Measurements from ENCODE around the gene NVL. TPM values are rescaled to one million over a fixed set of nuclear protein-coding genes. Genes with fewer than 3 reads are reported as not detected.

NVL gene
- polyA plus RNA-seq, 2 of the 4 experiments (the other 2 are of a cell fraction) = 22.3 to 28.6 TPM

DNA sequence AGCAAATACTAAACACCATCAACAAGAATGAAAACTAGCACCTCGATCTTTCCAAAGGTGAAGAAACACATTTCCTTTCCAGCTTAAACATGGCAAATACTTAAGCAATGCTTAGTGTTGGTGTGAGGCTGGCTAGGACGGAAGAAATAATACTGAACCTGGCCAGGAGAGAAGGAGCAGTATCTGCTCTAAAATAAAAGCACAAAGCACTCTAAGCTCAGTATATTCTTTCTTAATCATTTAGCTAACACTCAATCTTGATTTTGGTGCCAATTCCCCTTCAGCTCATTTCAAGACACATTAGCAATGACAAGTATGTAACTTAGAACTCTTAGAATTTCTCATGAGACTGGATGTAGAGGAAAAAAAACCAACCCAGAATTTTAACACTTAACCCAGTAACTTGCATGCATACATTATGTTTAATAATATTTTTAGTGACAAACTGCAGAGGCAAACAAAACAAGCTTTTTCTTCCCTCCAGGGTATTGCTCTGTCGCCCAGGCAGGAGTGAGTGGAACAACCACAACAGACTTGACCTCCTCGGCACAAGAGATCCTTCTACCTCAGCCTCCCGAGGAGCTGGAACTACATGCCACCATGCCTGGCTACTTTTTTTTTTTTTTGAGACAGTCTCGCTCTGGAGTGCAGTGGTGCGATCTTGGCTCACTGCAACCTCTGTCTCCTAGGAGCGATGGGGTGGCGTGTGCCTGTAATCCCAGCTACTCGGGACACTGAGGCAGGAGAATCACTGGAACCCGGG is 92.7 kb downstream of the NVL start:
- H3K27ac ChIP-seq = no peak overlapping the region
- H3K4me3 ChIP-seq = no peak overlapping the region
- WGBS (ENCODE audit: missing lambda C conversion rate) = 90% methylated on average over 11 of the region's 11 CpGs
- no peak overlapping the region for H3K4me2 ChIP-seq
- POLR2A ChIA-PET = no interaction called here
- TF ChIP-seq, protein P1, sequence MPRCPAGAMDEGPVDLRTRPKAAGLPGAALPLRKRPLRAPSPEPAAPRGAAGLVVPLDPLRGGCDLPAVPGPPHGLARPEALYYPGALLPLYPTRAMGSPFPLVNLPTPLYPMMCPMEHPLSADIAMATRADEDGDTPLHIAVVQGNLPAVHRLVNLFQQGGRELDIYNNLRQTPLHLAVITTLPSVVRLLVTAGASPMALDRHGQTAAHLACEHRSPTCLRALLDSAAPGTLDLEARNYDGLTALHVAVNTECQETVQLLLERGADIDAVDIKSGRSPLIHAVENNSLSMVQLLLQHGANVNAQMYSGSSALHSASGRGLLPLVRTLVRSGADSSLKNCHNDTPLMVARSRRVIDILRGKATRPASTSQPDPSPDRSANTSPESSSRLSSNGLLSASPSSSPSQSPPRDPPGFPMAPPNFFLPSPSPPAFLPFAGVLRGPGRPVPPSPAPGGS (IDR thresholded peaks at IDR 0.05) = no peak
- TF ChIP-seq HOXB13 (CRISPR knock-in tag; IDR thresholded peaks at IDR 0.05; ENCODE audit: low read depth) (no peak), RFX5 (IDR thresholded peaks at IDR 0.05) (no peak), TP53 (CRISPR knock-in tag; IDR thresholded peaks at IDR 0.05) (no peak), CTCF (IDR thresholded peaks at IDR 0.05) (no peak), HOXA7 (CRISPR knock-in tag; IDR thresholded peaks at IDR 0.05) (no peak), TFCP2L1 (CRISPR knock-in tag; IDR thresholded peaks at IDR 0.05) (no peak), ZSCAN20 (CRISPR knock-in tag; IDR thresholded peaks at IDR 0.05) (no peak), JUNB (IDR thresholded peaks at IDR 0.05) (no peak), FOSL2 (IDR thresholded peaks at IDR 0.05) (no peak), FOSL2 (CRISPR knock-in tag; IDR thresholded peaks at IDR 0.05) (no peak), ESRRA (IDR thresholded peaks at IDR 0.05; ENCODE audit: borderline replicate concordance, low read length) (no peak)
- ATAC-seq = no peak
- no peak for FAIRE-seq
- no peak for DNase-seq (ENCODE audit: low read depth in 1 of 2, low spot score in 1 of 2)
- no peaks in the 10 kb centered on the region for H3K4me1 ChIP-seq
- CTCF ChIA-PET = interaction anchor here (0.6 to 1.1 kb wide), 6 partner anchors 13 to 488 kb away, joined by 3 to 4 read pairs (median 3); no protein-coding TSS in a partner anchor
- H3K9me3 ChIP-seq = no peaks in the 10 kb centered on the region

GRCh38 chr1:224235813-224236493 is 94.0 kb downstream of the NVL start:
- H3K27ac ChIP-seq = no peak overlapping the region
- H3K4me1 ChIP-seq = no peaks in the 10 kb centered on the region
- H3K4me2 ChIP-seq = no peak overlapping the region
- ATAC-seq (no peak), FAIRE-seq (no peak), DNase-seq (ENCODE audit: low read depth in 1 of 2, low spot score in 1 of 2) (no peak)
- TF ChIP-seq CHD2 (IDR thresholded peaks at IDR 0.05; ENCODE audit: low read length, partially characterized antibody) (no peak), TFCP2L1 (CRISPR knock-in tag; IDR thresholded peaks at IDR 0.05) (no peak), POLR2A (IDR thresholded peaks at IDR 0.05; ENCODE audit: low read length) (no peak), ZNF302 (CRISPR knock-in tag; IDR thresholded peaks at IDR 0.05) (no peak), NFE2L2 (conservative IDR thresholded peaks at IDR 0.05; ENCODE audit: low read length) (no peak), SMC3 (IDR thresholded peaks at IDR 0.05) (no peak), EP300 (IDR thresholded peaks at IDR 0.05) (no peak), RNF2 (IDR thresholded peaks at IDR 0.05; ENCODE audit: borderline replicate concordance, low read depth) (no peak), E2F6 (IDR thresholded peaks at IDR 0.05; ENCODE audit: borderline replicate concordance, low read depth) (no peak), CHD4 (IDR thresholded peaks at IDR 0.05; ENCODE audit: borderline replicate concordance) (no peak), HOXB13 (CRISPR knock-in tag; IDR thresholded peaks at IDR 0.05; ENCODE audit: low read depth) (no peak), MAFK (IDR thresholded peaks at IDR 0.05; ENCODE audit: partially characterized antibody) (no peak), ZSCAN20 (CRISPR knock-in tag; IDR thresholded peaks at IDR 0.05) (no peak), TP53 (CRISPR knock-in tag; IDR thresholded peaks at IDR 0.05) (no peak), EHF (CRISPR knock-in tag; IDR thresholded peaks at IDR 0.05) (no peak), POLR2AphosphoS2 (conservative IDR thresholded peaks at IDR 0.05; ENCODE audit: low read length) (no peak), RAD21 (conservative IDR thresholded peaks at IDR 0.05 in 1 of 2, IDR thresholded peaks at IDR 0.05 in 1 of 2) (no peak)
- 98% methylated on average over 2 of the region's 2 CpGs for WGBS (ENCODE audit: missing lambda C conversion rate)
- no peaks in the 10 kb centered on the region for H3K9me3 ChIP-seq
- POLR2A ChIA-PET = no interaction called here
- H3K4me3 ChIP-seq = no peak overlapping the region
- CTCF ChIA-PET = interaction anchor here (1.0 to 1.1 kb wide), 2 partner anchors 98 to 120 kb away, joined by 3 read pairs; no protein-coding TSS in a partner anchor

All from A549 (cell line).